Colonic mucosa (tissue), 4 donors: ENCODE measurements around the gene SLC25A20. TPM values are rescaled to one million over a fixed set of nuclear protein-coding genes. Genes with fewer than 3 reads are reported as not detected.

ENCODE experiments used
- DNase-seq: peaks from one replicate; pipeline ENCODE4 v3.0.0-alpha.2; 2020
- H3K27ac ChIP-seq: fragments of 200-600 bp; one replicate; pipeline ENCODE4 v1.8.0; 2021
- H3K27me3 ChIP-seq: fragments of 200-600 bp; one replicate; pipeline ENCODE4 v1.8.0; 2021
- H3K36me3 ChIP-seq: fragments of 200-600 bp; one replicate; pipeline ENCODE4 v1.8.0; 2021
- H3K4me1 ChIP-seq: fragments of 200-600 bp; one replicate; pipeline ENCODE4 v1.8.0; 2021; ENCODE audit warnings: mild to moderate bottlenecking
- H3K4me3 ChIP-seq: fragments of 200-600 bp; one replicate; pipeline ENCODE4 v1.8.0; 2021
- H3K9ac ChIP-seq, 2 donors: one replicate each; pipeline ENCODE4 v1.7.0; 2013; ENCODE audit warnings: control low read depth in 2 of 2, low read depth in 2 of 2, low read length in 2 of 2
- H3K9me3 ChIP-seq: fragments of 200-600 bp; one replicate; pipeline ENCODE4 v1.8.0; 2021
- CTCF ChIP-seq: fragments of 200-600 bp; IDR thresholded peaks from one replicate; pipeline ENCODE4 v1.8.0; 2022; ENCODE audit warnings: antibody characterized with exemption, mild to moderate bottlenecking
- intact Hi-C: fragments of 100-400 bp; cut with DNase I; formaldehyde crosslinking; loops from one replicate; pipeline ENCODE4 v1.14.1; 2022
- total RNA-seq, 2 donors: library from RNA; stranded (reverse); fragmentation: NEBNext Ultra II Directional in 1 of 2; extraction: Animal tissue kit (Norgen Biotek cat#: 25700) in 1 of 2; gene quantifications; one replicate each; pipeline ENCODE4 v1.2.1, GENCODE V29; 2021
- donor health status: healthy.
- donor health status: DM: no; HTN: no; CAD: no.
- donor health status: DM: no; HTN: no; CAD: no.

SLC25A20 gene
- total RNA-seq, 2 donors from 2014 or later = 28.6 to 31.5 TPM

- intact Hi-C loops = no loop called here
- Histone ChIP-seq H3K36me3 (no peaks in the 10 kb centered on the region), H3K4me1 (no peaks in the 10 kb centered on the region), H3K27ac (no peak overlapping the region), H3K27me3 (no peaks in the 10 kb centered on the region), H3K9ac (no peak overlapping the region), H3K4me3 (no peak overlapping the region), H3K9me3 (no peaks in the 10 kb centered on the region)
- no peak for TF ChIP-seq CTCF
- no peak for DNase-seq
Measured at GRCh38 chr3:48935530-48935929, 36.8 kb upstream of the SLC25A20 start.

- Histone ChIP-seq H3K27me3 (no peaks in the 10 kb centered on the region), H3K9me3 (no peaks in the 10 kb centered on the region), H3K4me1 (no peaks in the 10 kb centered on the region), H3K9ac (no peak overlapping the region), H3K27ac (no peak overlapping the region), H3K4me3 (no peak overlapping the region), H3K36me3 (no peaks in the 10 kb centered on the region)
- TF ChIP-seq CTCF = no peak
- no peak for DNase-seq
- intact Hi-C loops = no loop called here
Measured at GRCh38 chr3:48934333-48934991, 35.8 kb upstream of the SLC25A20 start.

DNA sequence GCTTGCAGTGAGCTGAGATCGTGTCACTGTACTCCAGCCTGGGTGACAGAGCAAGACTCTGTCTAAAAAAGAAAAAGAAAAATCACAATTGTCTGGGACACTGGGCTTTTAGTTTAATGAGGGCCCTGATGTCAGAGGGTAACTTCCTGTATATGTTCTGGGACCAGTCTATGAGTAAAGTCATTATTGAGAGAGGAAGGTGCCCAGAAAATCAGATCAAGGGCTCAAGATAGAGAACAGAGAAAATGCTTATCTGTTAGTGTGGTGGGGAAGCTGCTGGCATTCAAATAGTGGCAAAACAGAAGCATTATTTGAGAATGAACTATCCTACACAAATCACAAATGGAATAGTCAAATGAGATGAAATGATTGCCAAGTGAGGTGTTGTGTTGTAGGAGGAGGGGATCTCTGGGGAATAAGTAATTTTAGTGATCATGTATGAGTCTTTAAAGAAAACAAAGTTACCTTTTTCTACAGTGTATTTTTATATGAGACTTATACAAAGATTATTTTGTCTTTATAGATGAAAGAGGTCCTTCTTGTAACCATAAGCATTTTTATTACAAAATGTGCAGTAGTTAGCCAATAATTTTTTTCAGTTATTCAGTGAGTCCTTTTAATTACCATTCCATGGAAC is 33.4 kb upstream of the SLC25A20 start:
- Histone ChIP-seq H3K9ac (no peak overlapping the region), H3K4me1 (peaks cover 8% of the 10 kb centered on the region), H3K27me3 (no peaks in the 10 kb centered on the region), H3K27ac (no peak overlapping the region), H3K4me3 (no peak overlapping the region), H3K36me3 (no peaks in the 10 kb centered on the region), H3K9me3 (no peaks in the 10 kb centered on the region)
- intact Hi-C loops = no loop called here
- TF ChIP-seq CTCF = no peak
- DNase-seq = no peak

- H3K36me3 ChIP-seq = peaks cover 4% of the 10 kb centered on the region
- H3K9me3 ChIP-seq = no peaks in the 10 kb centered on the region
- no peak for DNase-seq
- TF ChIP-seq CTCF = no peak
- intact Hi-C loops = no loop called here
- peaks cover 16% of the 10 kb centered on the region for H3K4me1 ChIP-seq
- H3K27me3 ChIP-seq = no peaks in the 10 kb centered on the region
- H3K9ac ChIP-seq = no peak overlapping the region
- H3K4me3 ChIP-seq = no peak overlapping the region
- H3K27ac ChIP-seq = no peak overlapping the region
Measured at GRCh38 chr3:48930590-48930989, 31.9 kb upstream of the SLC25A20 start.

GRCh38 chr3:48929358-48930035 is 30.8 kb upstream of the SLC25A20 start:
- Histone ChIP-seq H3K36me3 (peaks cover 7% of the 10 kb centered on the region), H3K4me3 (no peak overlapping the region), H3K27ac (no peak overlapping the region), H3K9ac (no peak overlapping the region), H3K9me3 (no peaks in the 10 kb centered on the region), H3K4me1 (peaks cover 16% of the 10 kb centered on the region), H3K27me3 (no peaks in the 10 kb centered on the region)
- intact Hi-C loops = no loop called here
- DNase-seq = no peak
- no peak for TF ChIP-seq CTCF
